GM18498 (cell line): ENCODE results near the gene TTLL11.
"Not testable (repeated sequence)": the region's sequence is repeated elsewhere in the genome, so short reads cannot be mapped to it uniquely, and the experiment has no call there.

Source experiments
- ATAC-seq: cut with Tn5 transposase; IDR thresholded peaks from one replicate; pipeline ENCODE4 v1.9.1; 2021; ENCODE audit warnings: mild to moderate bottlenecking, moderate library complexity; ENCODE audit not compliant: unreplicated experiment

The TTLL11 gene

GRCh38 chr9:121981118-121981883, 111.8 kb downstream of the TTLL11 start:
- ATAC-seq = no peak

- not testable (repeated sequence) for ATAC-seq
Measured at GRCh38 chr9:121980665-121981064, 112.4 kb downstream of the TTLL11 start.

GRCh38 chr9:121979736-121980135, 113.4 kb downstream of the TTLL11 start:
- ATAC-seq = no peak

GRCh38 chr9:121976751-121977150, 116.4 kb downstream of the TTLL11 start:
- no peak for ATAC-seq

GRCh38 chr9:121975801-121976277, 117.3 kb downstream of the TTLL11 start:
- ATAC-seq = no peak

GRCh38 chr9:121974421-121974820, 118.7 kb downstream of the TTLL11 start:
- ATAC-seq = no peak

- ATAC-seq = peak; percentile 83
Measured at GRCh38 chr9:121972501-121972981, 120.6 kb downstream of the TTLL11 start.

- ATAC-seq = no peak
Measured at GRCh38 chr9:121968056-121968455, 125.1 kb downstream of the TTLL11 start.

GRCh38 chr9:121966706-121967105, 126.4 kb downstream of the TTLL11 start:
- no peak for ATAC-seq

- no peak for ATAC-seq
Measured at GRCh38 chr9:121963528-121963995, 129.5 kb downstream of the TTLL11 start.

GRCh38 chr9:121962421-121962820, 130.7 kb downstream of the TTLL11 start:
- ATAC-seq = no peak

- ATAC-seq = no peak
Measured at GRCh38 chr9:121960665-121961064, 132.4 kb downstream of the TTLL11 start.

GRCh38 chr9:121958530-121958929, 134.6 kb downstream of the TTLL11 start:
- no peak for ATAC-seq

GRCh38 chr9:121956808-121957207, 136.3 kb downstream of the TTLL11 start:
- ATAC-seq = no peak

GRCh38 chr9:121955649-121956048, 137.5 kb downstream of the TTLL11 start:
- ATAC-seq = no peak

GRCh38 chr9:121954477-121955140, 138.5 kb downstream of the TTLL11 start:
- ATAC-seq = no peak

GRCh38 chr9:121952611-121953010, 140.5 kb downstream of the TTLL11 start:
- ATAC-seq = no peak

GRCh38 chr9:121950866-121951265, 142.2 kb downstream of the TTLL11 start:
- ATAC-seq = no peak

- no peak for ATAC-seq
Measured at GRCh38 chr9:121950441-121950840, 142.7 kb downstream of the TTLL11 start.

- ATAC-seq = no peak
Measured at GRCh38 chr9:121949766-121950165, 143.3 kb downstream of the TTLL11 start.

GRCh38 chr9:121949364-121949763, 143.7 kb downstream of the TTLL11 start:
- ATAC-seq = no peak

- ATAC-seq = no peak
Measured at GRCh38 chr9:121947775-121948174, 145.3 kb downstream of the TTLL11 start.
